HEK293 (cell line): ENCODE measurements around the gene CDK3.
A peak's percentile ranks its signal among the peaks of the same experiment; 100 is the strongest.

Experiments
- CTCF ChIA-PET: fragments of 350-600 bp; formaldehyde crosslinking; extraction: SDS; loops from one replicate; lab custom pipeline; 2021; ENCODE audit warnings: antibody characterized with exemption; lab: Yijun Ruan, JAX
- POLR2A ChIA-PET: fragments of 300-600 bp; formaldehyde crosslinking; extraction: SDS; loops from one replicate; lab custom pipeline; 2020; ENCODE audit warnings: antibody characterized with exemption, inconsistent platforms; lab: Yijun Ruan, JAX
- H3K27ac ChIP-seq: fragments of 200-500 bp; sonication (Bioruptor generic); 2 replicates; pipeline ENCODE4 v1.5.1; 2014; ENCODE audit warnings: low read depth, low read length, control low read depth, inconsistent platforms; ENCODE audit errors: extremely low read depth
- H3K36me3 ChIP-seq, 2 experiments: fragments of 200-500 bp in 1 of 2; sonication (Bioruptor generic) in 1 of 2; 1 replicate in 1 of 2; 2 replicates in 1 of 2; pipeline ENCODE4 v1.5.1; 2014 to 2017; ENCODE audit warnings: inconsistent platforms in 2 of 2, low read length in 2 of 2; ENCODE audit not compliant: control insufficient read depth in 2 of 2, insufficient read depth in 1 of 2
- H3K4me1 ChIP-seq: fragments of 200-500 bp; sonication (Bioruptor generic); 2 replicates; pipeline ENCODE4 v1.5.1; 2014; ENCODE audit warnings: mild to moderate bottlenecking, low read length, inconsistent platforms; ENCODE audit not compliant: control insufficient read depth, insufficient read depth
- H3K4me3 ChIP-seq: 2 replicates; pipeline ENCODE4 v1.5.1; 2011; ENCODE audit warnings: low read depth, mild to moderate bottlenecking, control low read depth, low read length, moderate library complexity
- H3K9me3 ChIP-seq: fragments of 200-500 bp; sonication (Bioruptor generic); 2 replicates; pipeline ENCODE4 v1.5.1; 2014; ENCODE audit warnings: low read depth, low read length, inconsistent platforms; ENCODE audit not compliant: control insufficient read depth, insufficient read depth
- HOXD13 ChIP-seq: sonication (generic); formaldehyde crosslinking; IDR thresholded peaks from 2 replicates; pipeline ENCODE4 v1.8.0; 2022; ENCODE audit warnings: missing genetic modification reagents, borderline replicate concordance
- KLF9 ChIP-seq: fragments of 450-650 bp; formaldehyde crosslinking; IDR thresholded peaks from 2 replicates; pipeline ENCODE4 v1.5.1; 2016; ENCODE audit warnings: missing biosample characterization, missing genetic modification characterization, low read depth
- OVOL3 ChIP-seq: fragments of 450-650 bp; formaldehyde crosslinking; IDR thresholded peaks from 2 replicates; pipeline ENCODE4 v1.5.1; 2016; ENCODE audit warnings: missing biosample characterization, missing genetic modification characterization
- REPIN1 ChIP-seq: fragments of 450-650 bp; formaldehyde crosslinking; IDR thresholded peaks from 2 replicates; pipeline ENCODE4 v1.5.1; 2017; ENCODE audit warnings: missing biosample characterization, missing genetic modification characterization, low read depth
- SP2 ChIP-seq: fragments of 450-650 bp; formaldehyde crosslinking; IDR thresholded peaks from 2 replicates; pipeline ENCODE4 v1.5.1; 2016; ENCODE audit warnings: missing biosample characterization, missing genetic modification characterization
- ZBTB21 ChIP-seq: fragments of 450-650 bp; formaldehyde crosslinking; IDR thresholded peaks from 2 replicates; pipeline ENCODE4 v1.5.1; 2017; ENCODE audit warnings: missing biosample characterization, missing genetic modification characterization
- ZBTB48 ChIP-seq: fragments of 450-650 bp; formaldehyde crosslinking; IDR thresholded peaks from 2 replicates; pipeline ENCODE4 v1.5.1; 2016; ENCODE audit warnings: missing biosample characterization, missing genetic modification characterization
- ZBTB8A ChIP-seq: fragments of 450-650 bp; formaldehyde crosslinking; IDR thresholded peaks from 2 replicates; pipeline ENCODE4 v1.5.1; 2016; ENCODE audit warnings: missing biosample characterization, missing genetic modification characterization
- ZNF10 ChIP-seq: fragments of 450-650 bp; formaldehyde crosslinking; IDR thresholded peaks from 2 replicates; pipeline ENCODE4 v1.5.1; 2017; ENCODE audit warnings: missing biosample characterization, missing genetic modification characterization
- ZNF155 ChIP-seq: fragments of 450-650 bp; formaldehyde crosslinking; IDR thresholded peaks from 2 replicates; pipeline ENCODE4 v1.5.1; 2016; ENCODE audit warnings: missing biosample characterization, missing genetic modification characterization
- ZNF2 ChIP-seq: fragments of 450-650 bp; formaldehyde crosslinking; IDR thresholded peaks from 2 replicates; pipeline ENCODE4 v1.5.1; 2016; ENCODE audit warnings: missing biosample characterization, missing genetic modification characterization
- ZNF350 ChIP-seq: fragments of 450-650 bp; formaldehyde crosslinking; IDR thresholded peaks from 2 replicates; pipeline ENCODE4 v1.5.0; 2017; ENCODE audit warnings: missing biosample characterization, mild to moderate bottlenecking, missing genetic modification characterization
- ZNF404 ChIP-seq: fragments of 450-650 bp; formaldehyde crosslinking; IDR thresholded peaks from 2 replicates; pipeline ENCODE4 v1.5.1; 2017; ENCODE audit warnings: missing biosample characterization, missing genetic modification characterization
- ZNF510 ChIP-seq: fragments of 450-650 bp; formaldehyde crosslinking; IDR thresholded peaks from 2 replicates; pipeline ENCODE4 v1.5.1; 2018; ENCODE audit warnings: mild to moderate bottlenecking, missing genetic modification characterization, missing biosample characterization; ENCODE audit not compliant: insufficient replicate concordance
- ZNF530 ChIP-seq: fragments of 450-650 bp; formaldehyde crosslinking; IDR thresholded peaks from 2 replicates; pipeline ENCODE4 v1.5.1; 2016; ENCODE audit warnings: low read depth, missing biosample characterization, missing genetic modification characterization
- ZNF624 ChIP-seq: fragments of 450-650 bp; formaldehyde crosslinking; IDR thresholded peaks from 2 replicates; pipeline ENCODE4 v1.5.1; 2017; ENCODE audit warnings: missing biosample characterization, missing genetic modification characterization
- ZNF768 ChIP-seq: fragments of 450-650 bp; formaldehyde crosslinking; IDR thresholded peaks from 2 replicates; pipeline ENCODE4 v1.5.1; 2018; ENCODE audit warnings: missing biosample characterization, mild to moderate bottlenecking, missing genetic modification characterization
- ZNF792 ChIP-seq: fragments of 450-650 bp; formaldehyde crosslinking; IDR thresholded peaks from 2 replicates; pipeline ENCODE4 v1.5.1; 2016; ENCODE audit warnings: missing biosample characterization, missing genetic modification characterization
- ZSCAN16 ChIP-seq: fragments of 450-650 bp; formaldehyde crosslinking; IDR thresholded peaks from 2 replicates; pipeline ENCODE4 v1.5.1; 2016; ENCODE audit warnings: missing biosample characterization, missing genetic modification characterization
- TF ChIP-seq, protein P1 (sequence below): fragments of 450-650 bp; formaldehyde crosslinking; IDR thresholded peaks from 2 replicates; pipeline ENCODE4 v1.5.1; 2016; ENCODE audit warnings: missing biosample characterization, missing genetic modification characterization
- TF ChIP-seq, protein P2 (sequence below): fragments of 450-650 bp; formaldehyde crosslinking; IDR thresholded peaks from 2 replicates; pipeline ENCODE4 v1.5.1; 2016; ENCODE audit warnings: missing biosample characterization, missing genetic modification characterization
- TF ChIP-seq, protein P3 (sequence below): fragments of 450-650 bp; formaldehyde crosslinking; IDR thresholded peaks from 2 replicates; pipeline ENCODE4 v1.5.1; 2016; ENCODE audit warnings: missing biosample characterization, missing genetic modification characterization
- TF ChIP-seq, protein P4 (sequence below): fragments of 450-650 bp; IDR thresholded peaks from 2 replicates; pipeline ENCODE4 v1.5.1; 2018; ENCODE audit warnings: missing biosample characterization, missing genetic modification characterization
- TF ChIP-seq, protein P5 (sequence below): fragments of 450-650 bp; formaldehyde crosslinking; IDR thresholded peaks from 2 replicates; pipeline ENCODE4 v1.5.1; 2016; ENCODE audit warnings: missing biosample characterization, missing genetic modification characterization
- TF ChIP-seq, protein P6 (sequence below): fragments of 450-650 bp; formaldehyde crosslinking; IDR thresholded peaks from 2 replicates; pipeline ENCODE4 v1.5.1; 2017; ENCODE audit warnings: missing biosample characterization, missing genetic modification characterization

The CDK3 gene

DNA sequence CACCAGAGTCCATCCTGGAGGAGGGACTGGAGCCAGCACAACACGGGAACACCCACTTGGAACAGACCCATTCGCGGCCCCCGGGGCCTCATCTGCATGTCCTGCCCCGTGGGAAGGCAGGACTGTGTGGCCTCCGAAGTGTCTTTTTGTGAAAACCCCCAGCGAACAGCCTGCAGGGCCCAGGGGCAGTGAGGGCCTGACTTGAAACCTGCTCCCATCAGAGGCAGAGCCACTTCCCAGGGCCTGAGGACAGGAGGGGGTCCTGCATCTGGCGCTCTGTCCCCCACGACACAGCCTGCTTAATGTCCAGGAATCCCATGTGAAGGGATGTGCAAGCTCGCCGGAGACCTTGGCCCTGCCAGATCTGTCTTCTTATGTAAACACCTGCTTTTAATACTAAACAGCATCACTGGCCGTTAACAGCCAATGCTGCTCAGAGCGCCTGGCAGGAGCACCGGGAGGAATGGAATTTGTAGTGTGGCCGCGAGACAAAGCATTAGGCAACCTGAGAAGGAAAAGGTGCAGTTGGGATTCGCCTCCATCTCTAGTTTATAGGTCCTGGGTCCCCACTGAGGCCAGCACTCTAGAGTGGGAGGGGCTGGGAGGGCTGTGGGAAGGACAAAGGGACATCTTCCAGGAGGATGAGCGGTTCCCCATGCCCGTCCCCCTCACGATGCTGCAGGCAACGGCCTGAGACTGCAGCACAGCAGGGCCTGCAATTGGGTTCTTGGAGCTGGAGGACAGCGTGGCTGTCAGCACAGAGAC, 36.0 kb downstream of the CDK3 start:
- no peaks in the 10 kb centered on the region for H3K4me1 ChIP-seq
- no peak overlapping the region for H3K27ac ChIP-seq
- ChIA-PET CTCF (interaction anchor here (0.6 to 1.5 kb wide), 3 partner anchors 21 to 243 kb away, joined by 3 to 7 read pairs (median 3); no protein-coding TSS in a partner anchor), POLR2A (interaction anchor here (0.8 to 1.1 kb wide), 2 partner anchors 23 to 24 kb away, joined by 3 to 6 read pairs; no protein-coding TSS in a partner anchor)
- no peak overlapping the region for H3K4me3 ChIP-seq
- no peak for TF ChIP-seq ZNF510
- TF ChIP-seq ZNF2 = no peak
- no peak for TF ChIP-seq ZNF768
- TF ChIP-seq ZNF404 (tag by site-specific recombination) = no peak
- TF ChIP-seq ZNF624 = no peak
- TF ChIP-seq ZNF792 = no peak
- no peak for TF ChIP-seq ZNF530 (tag by site-specific recombination)
- TF ChIP-seq ZNF10 (tag by site-specific recombination) = no peak
- TF ChIP-seq REPIN1 (tag by site-specific recombination) = no peak
- TF ChIP-seq HOXD13 (CRISPR knock-in tag) = no peak
- TF ChIP-seq, protein P1, sequence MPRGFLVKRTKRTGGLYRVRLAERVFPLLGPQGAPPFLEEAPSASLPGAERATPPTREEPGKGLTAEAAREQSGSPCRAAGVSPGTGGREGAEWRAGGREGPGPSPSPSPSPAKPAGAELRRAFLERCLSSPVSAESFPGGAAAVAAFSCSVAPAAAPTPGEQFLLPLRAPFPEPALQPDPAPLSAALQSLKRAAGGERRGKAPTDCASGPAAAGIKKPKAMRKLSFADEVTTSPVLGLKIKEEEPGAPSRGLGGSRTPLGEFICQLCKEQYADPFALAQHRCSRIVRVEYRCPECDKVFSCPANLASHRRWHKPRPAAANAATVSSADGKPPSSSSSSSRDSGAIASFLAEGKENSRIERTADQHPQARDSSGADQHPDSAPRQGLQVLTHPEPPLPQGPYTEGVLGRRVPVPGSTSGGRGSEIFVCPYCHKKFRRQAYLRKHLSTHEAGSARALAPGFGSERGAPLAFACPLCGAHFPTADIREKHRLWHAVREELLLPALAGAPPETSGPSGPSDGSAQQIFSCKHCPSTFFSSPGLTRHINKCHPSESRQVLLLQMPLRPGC (tag by site-specific recombination) = no peak
- TF ChIP-seq ZNF155 (tag by site-specific recombination) = no peak
- TF ChIP-seq ZNF350 (tag by site-specific recombination) = no peak
- TF ChIP-seq, protein P2, sequence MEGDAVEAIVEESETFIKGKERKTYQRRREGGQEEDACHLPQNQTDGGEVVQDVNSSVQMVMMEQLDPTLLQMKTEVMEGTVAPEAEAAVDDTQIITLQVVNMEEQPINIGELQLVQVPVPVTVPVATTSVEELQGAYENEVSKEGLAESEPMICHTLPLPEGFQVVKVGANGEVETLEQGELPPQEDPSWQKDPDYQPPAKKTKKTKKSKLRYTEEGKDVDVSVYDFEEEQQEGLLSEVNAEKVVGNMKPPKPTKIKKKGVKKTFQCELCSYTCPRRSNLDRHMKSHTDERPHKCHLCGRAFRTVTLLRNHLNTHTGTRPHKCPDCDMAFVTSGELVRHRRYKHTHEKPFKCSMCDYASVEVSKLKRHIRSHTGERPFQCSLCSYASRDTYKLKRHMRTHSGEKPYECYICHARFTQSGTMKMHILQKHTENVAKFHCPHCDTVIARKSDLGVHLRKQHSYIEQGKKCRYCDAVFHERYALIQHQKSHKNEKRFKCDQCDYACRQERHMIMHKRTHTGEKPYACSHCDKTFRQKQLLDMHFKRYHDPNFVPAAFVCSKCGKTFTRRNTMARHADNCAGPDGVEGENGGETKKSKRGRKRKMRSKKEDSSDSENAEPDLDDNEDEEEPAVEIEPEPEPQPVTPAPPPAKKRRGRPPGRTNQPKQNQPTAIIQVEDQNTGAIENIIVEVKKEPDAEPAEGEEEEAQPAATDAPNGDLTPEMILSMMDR (tag by site-specific recombination) = no peak
- no peak for TF ChIP-seq ZBTB8A (tag by site-specific recombination)
- no peak for TF ChIP-seq SP2 (tag by site-specific recombination)
- H3K36me3 ChIP-seq = peaks cover 28 to 51% of the 10 kb centered on the region in 2 experiments
- H3K9me3 ChIP-seq = no peaks in the 10 kb centered on the region

DNA sequence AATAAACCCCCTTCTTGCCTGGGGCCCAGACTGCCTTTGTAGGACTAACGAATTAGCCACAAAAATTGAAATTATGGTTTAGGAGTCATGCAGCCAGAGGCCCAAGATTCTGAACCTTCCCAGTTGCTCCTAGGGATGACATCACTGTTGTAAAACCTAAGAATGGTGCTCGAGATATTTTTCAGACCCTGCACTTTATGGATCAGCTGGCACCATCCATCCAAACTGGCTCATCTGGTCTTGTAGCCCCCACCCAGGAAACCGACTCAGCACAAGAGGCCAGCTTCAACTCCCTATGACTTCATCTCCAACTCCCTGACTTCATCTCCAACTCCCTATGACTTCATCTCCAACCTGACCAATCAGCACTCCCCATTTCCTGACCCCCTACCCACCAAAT, 37.4 kb downstream of the CDK3 start:
- Histone ChIP-seq H3K27ac (no peak overlapping the region), H3K36me3 (peaks cover 38 to 64% of the 10 kb centered on the region in 2 experiments), H3K4me3 (no peak overlapping the region), H3K4me1 (no peaks in the 10 kb centered on the region), H3K9me3 (no peaks in the 10 kb centered on the region)
- ChIA-PET POLR2A (no interaction called here), CTCF (interaction anchor here (0.6 to 1.5 kb wide), 5 partner anchors 12 to 36 kb away, joined by 3 to 7 read pairs (median 4); no protein-coding TSS in a partner anchor)
- TF ChIP-seq KLF9 (tag by site-specific recombination) (0 out of 2 replicates have a peak, but pooled peaks have one; percentile 13), ZSCAN16 (tag by site-specific recombination) (no peak), ZBTB21 (peak; percentile 98), ZNF2 (no peak), ZBTB48 (tag by site-specific recombination) (no peak), OVOL3 (tag by site-specific recombination) (no peak)
- TF ChIP-seq, protein P3, sequence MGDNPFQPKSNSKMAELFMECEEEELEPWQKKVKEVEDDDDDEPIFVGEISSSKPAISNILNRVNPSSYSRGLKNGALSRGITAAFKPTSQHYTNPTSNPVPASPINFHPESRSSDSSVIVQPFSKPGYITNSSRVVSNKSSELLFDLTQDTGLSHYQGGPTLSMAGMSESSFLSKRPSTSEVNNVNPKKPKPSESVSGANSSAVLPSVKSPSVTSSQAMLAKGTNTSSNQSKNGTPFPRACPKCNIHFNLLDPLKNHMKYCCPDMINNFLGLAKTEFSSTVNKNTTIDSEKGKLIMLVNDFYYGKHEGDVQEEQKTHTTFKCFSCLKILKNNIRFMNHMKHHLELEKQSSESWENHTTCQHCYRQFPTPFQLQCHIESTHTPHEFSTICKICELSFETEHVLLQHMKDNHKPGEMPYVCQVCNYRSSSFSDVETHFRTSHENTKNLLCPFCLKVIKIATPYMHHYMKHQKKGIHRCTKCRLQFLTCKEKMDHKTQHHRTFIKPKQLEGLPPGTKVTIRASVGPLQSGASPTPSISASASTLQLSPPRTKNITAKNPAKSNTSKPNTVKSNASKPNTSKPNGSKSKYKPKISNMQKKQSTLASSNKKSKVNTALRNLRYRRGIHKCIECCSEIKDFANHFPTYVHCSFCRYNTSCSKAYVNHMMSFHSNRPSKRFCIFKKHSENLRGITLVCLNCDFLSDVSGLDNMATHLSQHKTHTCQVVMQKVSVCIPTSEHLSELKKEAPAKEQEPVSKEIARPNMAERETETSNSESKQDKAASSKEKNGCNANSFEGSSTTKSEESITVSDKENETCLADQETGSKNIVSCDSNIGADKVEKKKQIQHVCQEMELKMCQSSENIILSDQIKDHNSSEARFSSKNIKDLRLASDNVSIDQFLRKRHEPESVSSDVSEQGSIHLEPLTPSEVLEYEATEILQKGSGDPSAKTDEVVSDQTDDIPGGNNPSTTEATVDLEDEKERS (tag by site-specific recombination) = no peak
- TF ChIP-seq, protein P4, sequence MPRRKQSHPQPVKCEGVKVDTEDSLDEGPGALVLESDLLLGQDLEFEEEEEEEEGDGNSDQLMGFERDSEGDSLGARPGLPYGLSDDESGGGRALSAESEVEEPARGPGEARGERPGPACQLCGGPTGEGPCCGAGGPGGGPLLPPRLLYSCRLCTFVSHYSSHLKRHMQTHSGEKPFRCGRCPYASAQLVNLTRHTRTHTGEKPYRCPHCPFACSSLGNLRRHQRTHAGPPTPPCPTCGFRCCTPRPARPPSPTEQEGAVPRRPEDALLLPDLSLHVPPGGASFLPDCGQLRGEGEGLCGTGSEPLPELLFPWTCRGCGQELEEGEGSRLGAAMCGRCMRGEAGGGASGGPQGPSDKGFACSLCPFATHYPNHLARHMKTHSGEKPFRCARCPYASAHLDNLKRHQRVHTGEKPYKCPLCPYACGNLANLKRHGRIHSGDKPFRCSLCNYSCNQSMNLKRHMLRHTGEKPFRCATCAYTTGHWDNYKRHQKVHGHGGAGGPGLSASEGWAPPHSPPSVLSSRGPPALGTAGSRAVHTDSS (tag by site-specific recombination) = no peak
- TF ChIP-seq, protein P5, sequence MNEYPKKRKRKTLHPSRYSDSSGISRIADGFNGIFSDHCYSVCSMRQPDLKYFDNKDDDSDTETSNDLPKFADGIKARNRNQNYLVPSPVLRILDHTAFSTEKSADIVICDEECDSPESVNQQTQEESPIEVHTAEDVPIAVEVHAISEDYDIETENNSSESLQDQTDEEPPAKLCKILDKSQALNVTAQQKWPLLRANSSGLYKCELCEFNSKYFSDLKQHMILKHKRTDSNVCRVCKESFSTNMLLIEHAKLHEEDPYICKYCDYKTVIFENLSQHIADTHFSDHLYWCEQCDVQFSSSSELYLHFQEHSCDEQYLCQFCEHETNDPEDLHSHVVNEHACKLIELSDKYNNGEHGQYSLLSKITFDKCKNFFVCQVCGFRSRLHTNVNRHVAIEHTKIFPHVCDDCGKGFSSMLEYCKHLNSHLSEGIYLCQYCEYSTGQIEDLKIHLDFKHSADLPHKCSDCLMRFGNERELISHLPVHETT (tag by site-specific recombination) = no peak
- TF ChIP-seq, protein P6, sequence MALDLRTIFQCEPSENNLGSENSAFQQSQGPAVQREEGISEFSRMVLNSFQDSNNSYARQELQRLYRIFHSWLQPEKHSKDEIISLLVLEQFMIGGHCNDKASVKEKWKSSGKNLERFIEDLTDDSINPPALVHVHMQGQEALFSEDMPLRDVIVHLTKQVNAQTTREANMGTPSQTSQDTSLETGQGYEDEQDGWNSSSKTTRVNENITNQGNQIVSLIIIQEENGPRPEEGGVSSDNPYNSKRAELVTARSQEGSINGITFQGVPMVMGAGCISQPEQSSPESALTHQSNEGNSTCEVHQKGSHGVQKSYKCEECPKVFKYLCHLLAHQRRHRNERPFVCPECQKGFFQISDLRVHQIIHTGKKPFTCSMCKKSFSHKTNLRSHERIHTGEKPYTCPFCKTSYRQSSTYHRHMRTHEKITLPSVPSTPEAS = no peak
